SH-SY5Y (cell line): Measurements from ENCODE around the gene PLAC1.

Source experiments
- GATA2 ChIP-seq: IDR thresholded peaks from 2 replicates; pipeline ENCODE4 v1.6.1; 2011; ENCODE audit warnings: mild to moderate bottlenecking, low read depth, low read length
- GATA3 ChIP-seq: IDR thresholded peaks from 2 replicates; pipeline ENCODE4 v1.6.1; 2011; ENCODE audit warnings: low read depth, mild to moderate bottlenecking, low read length, moderate library complexity

Gene PLAC1

DNA sequence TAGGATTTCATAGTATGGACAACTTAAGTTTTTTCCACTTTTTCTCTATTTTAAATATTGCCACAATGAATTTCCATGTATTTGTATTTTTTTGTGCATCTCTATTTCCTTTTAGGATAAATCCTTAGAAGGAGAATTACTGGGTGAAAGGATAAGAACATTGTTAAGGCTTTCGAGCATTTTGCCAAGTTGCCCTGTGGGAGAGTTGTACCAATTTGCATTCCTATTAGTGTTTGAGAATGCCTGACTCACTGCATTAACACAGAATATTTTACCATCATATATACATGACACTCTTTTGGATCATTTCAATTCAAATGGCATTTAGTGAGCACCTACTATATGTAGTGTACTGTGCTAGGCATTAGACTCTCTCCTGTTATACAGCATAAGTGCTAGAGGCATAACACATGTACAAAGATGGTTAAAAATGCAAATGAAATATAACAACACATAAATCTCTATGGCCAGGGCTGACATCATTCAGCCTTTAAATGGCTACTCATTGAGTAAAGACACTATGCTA is 57.0 kb downstream of the PLAC1 start:
- no peak for TF ChIP-seq GATA3

DNA sequence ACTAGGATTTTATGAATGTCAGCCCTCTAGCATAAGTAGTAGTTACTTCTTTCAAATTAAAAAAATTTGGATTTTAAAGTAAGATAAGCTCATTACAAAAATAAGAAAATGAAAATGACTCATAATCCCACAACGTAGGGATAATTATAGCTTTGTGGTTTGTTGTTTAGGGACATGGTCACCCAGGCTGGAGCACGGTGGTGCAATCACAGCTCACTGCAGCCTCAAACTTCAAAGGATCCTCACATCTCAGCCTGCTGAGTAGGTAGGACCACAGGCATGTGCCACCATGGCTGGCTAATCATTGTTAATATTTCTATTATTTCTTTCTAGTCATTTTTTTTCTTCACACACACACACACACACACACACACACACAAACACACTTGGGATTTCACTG is 57.6 kb downstream of the PLAC1 start:
- TF ChIP-seq GATA3: no peak
- no peak for TF ChIP-seq GATA2

DNA sequence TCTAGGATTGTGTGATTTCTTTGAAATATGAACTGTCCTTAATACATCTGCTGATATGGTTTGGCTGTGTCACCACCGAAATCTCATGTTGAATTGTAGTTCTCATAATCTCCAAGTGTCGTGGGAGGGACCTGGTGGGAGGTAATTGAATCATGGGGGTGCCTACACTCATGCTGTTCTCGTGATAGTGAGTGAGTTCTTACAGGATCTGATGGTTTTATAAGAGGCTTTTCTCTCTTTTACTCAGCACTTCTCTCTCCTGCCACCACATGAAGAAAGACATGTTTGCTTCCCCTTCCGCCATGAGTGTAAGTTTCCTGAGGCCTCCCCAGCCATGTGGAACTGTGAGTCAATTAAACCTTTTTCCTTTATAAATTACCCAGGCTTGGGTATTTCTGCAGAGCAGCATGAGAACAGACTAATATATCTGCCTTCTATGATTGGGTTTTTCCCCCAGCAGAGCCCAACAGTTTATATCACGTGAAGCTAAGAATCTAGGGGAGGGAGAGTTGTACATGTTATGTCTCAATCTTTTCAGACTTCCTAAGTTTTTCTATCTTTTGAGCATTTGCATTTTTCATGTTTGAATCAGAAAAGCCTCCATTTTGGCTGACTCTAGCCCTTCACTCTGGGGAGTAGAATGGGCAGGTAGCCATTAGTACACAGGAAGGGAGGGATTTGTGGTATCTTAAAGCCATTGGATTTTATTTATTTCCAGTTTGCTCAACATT is 58.9 kb downstream of the PLAC1 start:
- TF ChIP-seq GATA3 (no peak), GATA2 (no peak)

DNA sequence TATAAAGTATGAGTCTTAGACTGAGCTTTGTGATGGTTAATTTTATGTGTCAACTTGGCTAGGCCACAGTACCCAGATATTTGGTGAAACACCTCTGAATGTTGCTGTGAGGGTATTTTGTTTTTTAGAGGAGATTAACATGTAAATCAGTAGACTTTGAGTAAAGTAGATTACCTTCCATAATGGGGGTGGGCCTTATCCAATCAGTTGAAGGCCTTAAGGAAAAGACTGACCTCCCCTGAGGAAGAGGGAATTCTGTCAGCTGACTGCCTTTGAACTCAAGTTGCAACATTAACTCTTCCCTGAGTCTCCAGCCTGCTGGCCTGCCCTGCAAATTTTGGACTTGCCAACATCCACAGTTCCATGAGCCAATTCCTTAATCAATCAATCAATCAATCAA is 66.0 kb downstream of the PLAC1 start:
- TF ChIP-seq GATA2: no peak
- TF ChIP-seq GATA3: no peak

DNA sequence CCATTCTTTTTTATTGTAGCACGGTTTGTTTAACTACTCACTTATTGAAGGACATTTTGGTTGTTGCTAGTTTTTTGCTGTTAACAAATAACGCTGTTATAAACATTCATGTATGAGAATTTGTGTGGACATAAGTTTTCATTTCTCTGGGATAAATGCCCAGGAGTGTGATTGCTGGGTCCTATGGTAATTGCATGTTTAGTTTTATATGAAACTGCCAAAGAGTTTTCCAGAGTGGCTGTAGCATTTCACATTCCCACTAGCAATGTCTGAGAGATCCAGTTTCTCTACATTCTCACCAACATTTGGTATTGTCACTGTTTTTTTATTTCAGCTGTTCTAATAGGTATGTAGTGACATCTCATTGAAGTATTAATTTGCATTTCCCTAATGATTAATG is 66.8 kb downstream of the PLAC1 start:
- TF ChIP-seq GATA2: no peak
- no peak for TF ChIP-seq GATA3

DNA sequence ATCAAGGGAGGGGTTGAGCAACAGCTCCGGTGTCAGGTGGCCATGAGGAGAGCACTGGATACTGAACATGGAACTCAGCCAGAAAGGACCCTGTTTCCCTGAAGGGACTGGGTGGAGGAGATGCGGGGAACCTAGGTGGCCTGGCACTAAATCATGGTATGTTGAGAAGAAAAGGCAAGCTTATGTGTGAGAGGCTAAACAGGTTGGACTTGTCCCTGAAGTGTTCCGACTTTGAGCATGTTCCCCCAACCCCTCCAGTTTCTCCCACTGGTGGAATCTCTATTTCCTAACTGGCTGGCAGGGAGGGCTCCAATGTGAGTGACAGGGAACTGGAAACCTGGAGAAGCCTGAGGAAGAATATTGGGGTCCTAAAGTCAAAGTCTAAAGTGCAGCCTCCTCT is 69.5 kb downstream of the PLAC1 start:
- TF ChIP-seq GATA2 (no peak), GATA3 (no peak)

DNA sequence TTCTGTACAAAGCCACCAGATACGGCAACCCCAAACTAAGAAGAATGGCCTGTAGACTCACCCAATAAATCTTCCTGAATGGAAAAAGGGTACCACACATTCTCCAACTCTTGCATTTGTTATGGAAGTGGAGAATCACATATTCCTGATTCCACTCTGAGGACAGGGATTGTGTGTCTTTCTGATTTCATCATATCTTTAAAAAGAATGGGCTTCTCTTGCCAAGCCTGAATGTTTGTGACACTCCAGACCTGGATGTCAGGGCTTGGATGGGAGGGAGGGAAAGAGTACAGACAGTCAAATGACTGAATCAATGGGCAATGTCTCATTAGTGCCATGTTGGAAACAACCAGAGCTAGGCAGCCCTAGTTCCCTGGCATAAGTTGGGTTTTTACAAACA is 77.4 kb downstream of the PLAC1 start:
- no peak for TF ChIP-seq GATA3

DNA sequence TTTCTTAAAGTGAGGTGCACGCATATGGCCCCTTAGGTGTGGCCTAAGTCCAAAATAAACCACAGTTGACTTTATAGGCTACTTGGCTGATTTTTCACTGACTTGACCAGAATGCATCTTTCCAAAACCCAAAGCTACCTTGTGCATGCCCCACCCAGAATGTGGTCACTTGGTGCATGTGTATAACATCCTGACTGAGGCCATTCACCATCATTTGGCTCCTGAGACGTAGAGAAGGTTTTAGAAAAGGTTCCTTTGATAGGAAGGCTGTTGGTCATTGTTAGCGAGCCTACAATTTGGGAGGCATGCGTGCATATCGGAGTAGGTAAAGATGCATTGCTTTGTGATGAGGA is 84.6 kb downstream of the PLAC1 start:
- TF ChIP-seq GATA3 (no peak), GATA2 (no peak)

DNA sequence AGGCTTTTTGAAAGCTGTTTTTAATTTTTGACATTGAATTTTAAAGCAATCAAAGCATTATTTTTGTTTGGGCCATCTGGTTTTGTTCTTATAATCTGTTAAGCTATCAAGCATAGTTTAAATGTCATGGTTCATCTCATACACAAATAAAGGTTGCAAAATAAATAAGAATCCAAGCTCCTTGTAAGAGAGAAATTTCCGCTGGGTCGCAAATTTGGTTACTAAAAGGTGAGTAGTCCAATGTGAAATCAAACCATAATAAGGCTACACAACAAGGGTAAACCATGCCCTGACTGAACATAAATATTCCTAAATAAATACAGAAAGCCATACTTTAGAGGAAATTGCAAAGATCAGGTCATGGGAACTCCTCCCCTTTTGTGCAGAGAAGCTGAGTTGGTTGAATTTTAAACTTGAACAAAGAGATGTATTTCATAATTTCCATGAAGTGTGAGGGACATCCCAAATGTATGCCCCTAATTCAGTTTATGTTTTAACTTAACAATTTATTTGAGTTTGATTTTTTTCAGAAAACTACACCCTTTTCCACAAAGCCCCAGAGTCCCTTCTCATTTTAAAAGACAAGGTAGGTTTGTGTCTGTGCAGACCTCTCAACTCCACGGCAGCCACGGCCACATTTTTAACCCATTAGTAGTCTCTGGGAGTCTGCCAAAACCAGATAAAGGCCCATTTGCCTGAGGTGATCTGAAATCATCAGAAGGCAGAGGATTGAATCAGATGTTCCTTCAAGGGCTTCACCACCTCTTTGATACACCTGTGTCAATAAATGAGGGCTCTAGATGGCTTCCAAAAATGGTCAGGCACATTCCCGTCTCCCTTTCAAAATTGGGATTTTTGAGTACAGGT is 85.2 kb downstream of the PLAC1 start:
- TF ChIP-seq GATA2: no peak
- no peak for TF ChIP-seq GATA3

DNA sequence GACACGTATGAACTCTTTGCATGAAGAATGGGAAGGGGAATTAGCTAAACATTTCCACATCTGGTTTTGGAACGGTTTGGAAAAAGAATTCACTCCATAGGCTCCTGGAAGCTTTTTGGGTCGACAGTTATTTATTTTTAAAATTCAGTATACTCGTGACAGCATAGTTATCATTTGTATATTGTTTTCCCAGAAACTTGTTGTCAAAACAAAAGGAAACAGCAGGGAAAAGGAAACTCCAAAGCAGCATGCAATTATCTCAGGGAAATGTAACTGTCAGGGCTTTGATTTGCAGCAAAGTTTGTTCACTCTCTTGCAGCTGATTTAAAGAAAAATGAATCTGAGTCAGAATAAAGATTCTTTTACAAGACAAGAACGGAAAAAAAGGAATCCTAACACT is 86.5 kb downstream of the PLAC1 start:
- TF ChIP-seq GATA3: no peak
- TF ChIP-seq GATA2: no peak

DNA sequence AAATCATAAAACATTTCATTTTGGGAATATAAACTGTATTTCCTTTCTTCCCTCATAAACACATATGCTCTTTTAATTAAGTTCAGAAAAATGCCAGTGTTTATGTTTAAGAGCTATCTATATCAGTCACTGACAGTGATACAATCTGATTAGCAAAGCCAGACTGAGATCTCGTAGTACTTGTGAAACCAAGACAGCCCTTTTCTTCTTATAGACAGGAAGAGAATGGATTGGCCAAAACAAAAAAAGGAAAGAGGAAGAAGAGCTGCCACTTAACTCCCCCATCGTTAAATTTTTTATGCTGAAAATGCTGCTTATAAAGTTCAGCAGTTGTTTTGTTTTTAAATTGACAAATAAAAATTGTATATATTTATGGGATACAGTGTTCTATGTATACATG is 87.4 kb downstream of the PLAC1 start:
- no peak for TF ChIP-seq GATA2
- TF ChIP-seq GATA3: no peak

DNA sequence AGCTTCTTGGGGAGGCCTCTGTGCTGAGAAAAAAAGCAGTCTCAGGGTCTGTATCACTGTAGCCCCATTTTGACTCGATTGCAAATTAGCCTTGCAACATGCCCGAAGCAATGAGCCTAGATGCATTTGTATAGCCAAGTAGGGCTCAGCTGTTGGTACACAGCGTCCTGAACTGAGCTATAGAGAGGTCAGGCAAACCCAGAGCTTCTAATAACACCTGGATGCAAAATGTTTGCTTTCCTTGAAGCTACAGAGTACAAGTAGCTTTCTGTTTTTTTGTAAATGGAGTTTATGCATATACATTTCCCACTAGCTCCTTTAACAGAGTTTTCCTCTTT is 87.8 kb downstream of the PLAC1 start:
- TF ChIP-seq GATA3: no peak
- no peak for TF ChIP-seq GATA2

DNA sequence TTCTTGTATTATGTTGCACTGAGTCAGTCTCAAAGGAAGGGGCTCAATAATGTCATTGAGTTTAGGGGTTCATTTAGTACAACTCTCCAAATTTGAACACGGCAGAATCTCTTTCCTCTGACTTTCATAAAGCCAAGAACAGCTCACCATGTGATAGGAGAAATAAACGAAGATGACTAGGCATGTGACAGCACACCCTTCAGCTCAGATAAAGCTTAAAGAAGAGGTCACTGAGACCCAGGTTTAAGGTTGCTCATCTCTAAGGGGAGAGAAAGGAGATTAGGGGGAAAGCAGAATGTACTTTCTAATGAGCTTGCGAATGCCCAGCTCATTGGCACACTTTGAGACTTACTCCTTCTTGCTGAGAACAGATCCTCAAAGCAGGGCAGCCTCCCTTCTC is 89.0 kb downstream of the PLAC1 start:
- TF ChIP-seq GATA3 (no peak), GATA2 (no peak)

DNA sequence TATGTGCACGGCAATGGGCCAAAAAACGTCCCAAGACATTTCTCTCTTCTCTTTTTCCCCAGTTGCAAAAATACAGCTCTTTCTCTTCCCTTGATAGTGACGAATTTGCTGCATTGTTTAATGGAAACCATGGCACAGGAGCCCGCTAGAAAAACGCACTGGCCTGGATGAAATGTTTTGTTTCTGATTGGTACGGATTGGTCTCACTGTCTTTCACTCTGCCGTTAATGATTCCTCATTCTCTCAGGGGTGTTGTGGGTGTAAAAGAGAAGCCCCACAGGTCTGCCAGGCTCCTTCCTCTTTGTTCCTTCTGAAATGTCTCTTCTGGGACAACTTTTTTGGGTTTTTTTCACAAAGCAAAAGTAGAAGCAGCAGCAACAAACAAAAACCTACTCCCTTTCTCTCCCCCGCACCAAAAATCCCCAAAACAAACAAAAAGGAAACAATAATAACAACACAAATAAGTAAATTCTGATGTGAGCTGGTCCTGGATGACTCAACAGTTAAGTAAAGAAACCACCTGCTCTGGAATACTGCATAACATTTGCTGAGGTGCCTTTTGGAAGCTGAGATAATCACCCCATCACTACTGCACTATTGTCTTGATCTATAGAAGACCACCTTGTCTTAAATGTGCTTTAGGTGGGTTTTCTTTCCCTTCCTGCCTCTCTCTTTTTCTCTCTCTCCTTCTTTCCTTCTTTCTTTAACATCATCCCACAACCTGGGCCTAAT is 89.8 kb downstream of the PLAC1 start:
- TF ChIP-seq GATA3: no peak
- no peak for TF ChIP-seq GATA2
